ENCODE data around the gene ZSCAN2. TPM values are rescaled to one million over a fixed set of nuclear protein-coding genes. Genes with fewer than 3 reads are reported as not detected.

Gene ZSCAN2
- total RNA-seq, 4 donors from 2014 or later = 1.1 to 55.9 (median 8.1) TPM

DNA sequence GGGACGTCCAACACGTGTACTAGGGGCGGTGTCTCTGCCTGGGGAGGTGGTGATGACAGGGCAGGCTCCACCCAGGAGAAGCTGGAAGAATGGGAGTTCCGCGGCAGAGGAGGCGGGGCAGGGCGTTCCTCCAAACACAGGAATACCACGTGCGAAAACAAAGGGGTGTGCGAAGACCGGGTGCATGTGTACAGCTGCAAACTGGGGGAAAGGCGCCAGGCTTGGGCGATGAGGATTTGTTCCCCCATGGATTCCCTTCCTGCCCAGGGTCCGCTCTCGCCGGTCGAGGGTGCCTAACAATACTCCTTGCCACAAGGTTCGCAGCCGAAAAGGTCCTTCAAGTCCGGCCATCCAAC, 500 bp upstream of the ZSCAN2 start:
- no peaks in the 10 kb centered on the region for H3K27me3 ChIP-seq
- H3K27ac ChIP-seq = peak overlapping the region; percentile 78 to 85 (median 78)
- WGBS, 2 donors (ENCODE audit: low coverage in 1 of 2) = 0 to 1% methylated on average over 3 to 20 of the region's 20 CpGs
- intact Hi-C loops (cut with DNase I; ENCODE audit: low total_unique reads) = no loop called here
- no peak for TF ChIP-seq POLR2A (IDR thresholded peaks at IDR 0.05)
- TF ChIP-seq, protein P1, sequence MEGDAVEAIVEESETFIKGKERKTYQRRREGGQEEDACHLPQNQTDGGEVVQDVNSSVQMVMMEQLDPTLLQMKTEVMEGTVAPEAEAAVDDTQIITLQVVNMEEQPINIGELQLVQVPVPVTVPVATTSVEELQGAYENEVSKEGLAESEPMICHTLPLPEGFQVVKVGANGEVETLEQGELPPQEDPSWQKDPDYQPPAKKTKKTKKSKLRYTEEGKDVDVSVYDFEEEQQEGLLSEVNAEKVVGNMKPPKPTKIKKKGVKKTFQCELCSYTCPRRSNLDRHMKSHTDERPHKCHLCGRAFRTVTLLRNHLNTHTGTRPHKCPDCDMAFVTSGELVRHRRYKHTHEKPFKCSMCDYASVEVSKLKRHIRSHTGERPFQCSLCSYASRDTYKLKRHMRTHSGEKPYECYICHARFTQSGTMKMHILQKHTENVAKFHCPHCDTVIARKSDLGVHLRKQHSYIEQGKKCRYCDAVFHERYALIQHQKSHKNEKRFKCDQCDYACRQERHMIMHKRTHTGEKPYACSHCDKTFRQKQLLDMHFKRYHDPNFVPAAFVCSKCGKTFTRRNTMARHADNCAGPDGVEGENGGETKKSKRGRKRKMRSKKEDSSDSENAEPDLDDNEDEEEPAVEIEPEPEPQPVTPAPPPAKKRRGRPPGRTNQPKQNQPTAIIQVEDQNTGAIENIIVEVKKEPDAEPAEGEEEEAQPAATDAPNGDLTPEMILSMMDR (IDR thresholded peaks at IDR 0.05) = no peak
- TF ChIP-seq POLR2AphosphoS5 (IDR thresholded peaks at IDR 0.05) = no peak
- TF ChIP-seq EP300 (IDR thresholded peaks at IDR 0.05; ENCODE audit: low read depth) = no peak
- H3K36me3 ChIP-seq = peaks cover 0 to 4% (median 0%) of the 10 kb centered on the region in 4 donors
- no peaks in the 10 kb centered on the region for H3K9me3 ChIP-seq
- peak overlapping the region; percentile 43 to 89 (median 75) for H3K4me3 ChIP-seq
- DNase-seq = peak; percentile 91
- in situ Hi-C loops (cut with MboI; ENCODE audit: low pct_ligation_motif_present in 1 of 4, low pct_unique_long_range_greater_than_20kb in 1 of 4, low sequenced_read_pairs in 3 of 4) = no loop called here
- peaks cover 0 to 26% (median 9%) of the 10 kb centered on the region in 4 donors for H3K4me1 ChIP-seq

DNA sequence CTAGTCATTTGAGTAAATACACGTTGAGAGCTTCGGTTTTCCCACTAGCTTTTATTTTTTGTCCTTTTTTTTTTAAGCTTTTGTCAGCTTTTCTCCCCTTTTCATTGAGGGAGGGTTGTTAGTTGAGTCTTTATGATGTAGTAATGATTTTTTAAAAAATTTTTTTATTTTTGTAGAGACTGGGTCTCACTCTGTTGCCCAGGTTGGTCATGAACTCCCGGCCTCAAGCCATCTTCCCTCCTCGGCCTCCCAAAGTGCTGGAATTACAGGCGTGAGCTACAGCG, 688 bp downstream of the ZSCAN2 start:
- H3K27ac ChIP-seq = peak overlapping the region in 3 of 4 donors; percentile 78 to 85 (median 78)
- 10 to 12% methylated on average over 6 of the region's 6 CpGs for WGBS, 2 donors (ENCODE audit: low coverage in 1 of 2)
- no peaks in the 10 kb centered on the region for H3K9me3 ChIP-seq
- H3K36me3 ChIP-seq = peaks cover 0 to 4% (median 0%) of the 10 kb centered on the region in 4 donors
- DNase-seq = no peak
- H3K27me3 ChIP-seq = no peaks in the 10 kb centered on the region
- in situ Hi-C loops (cut with MboI; ENCODE audit: low pct_ligation_motif_present in 1 of 4, low pct_unique_long_range_greater_than_20kb in 1 of 4, low sequenced_read_pairs in 3 of 4) = no loop called here
- H3K4me1 ChIP-seq = peaks cover 0 to 38% (median 16%) of the 10 kb centered on the region in 4 donors
- TF ChIP-seq, protein P1 (IDR thresholded peaks at IDR 0.05) = no peak
- no peak for TF ChIP-seq POLR2AphosphoS5 (IDR thresholded peaks at IDR 0.05)
- no peak for TF ChIP-seq EP300 (IDR thresholded peaks at IDR 0.05; ENCODE audit: low read depth)
- TF ChIP-seq POLR2A (IDR thresholded peaks at IDR 0.05) = no peak
- intact Hi-C loops (cut with DNase I; ENCODE audit: low total_unique reads) = no loop called here
- peak overlapping the region; percentile 75 to 89 (median 79) for H3K4me3 ChIP-seq

DNA sequence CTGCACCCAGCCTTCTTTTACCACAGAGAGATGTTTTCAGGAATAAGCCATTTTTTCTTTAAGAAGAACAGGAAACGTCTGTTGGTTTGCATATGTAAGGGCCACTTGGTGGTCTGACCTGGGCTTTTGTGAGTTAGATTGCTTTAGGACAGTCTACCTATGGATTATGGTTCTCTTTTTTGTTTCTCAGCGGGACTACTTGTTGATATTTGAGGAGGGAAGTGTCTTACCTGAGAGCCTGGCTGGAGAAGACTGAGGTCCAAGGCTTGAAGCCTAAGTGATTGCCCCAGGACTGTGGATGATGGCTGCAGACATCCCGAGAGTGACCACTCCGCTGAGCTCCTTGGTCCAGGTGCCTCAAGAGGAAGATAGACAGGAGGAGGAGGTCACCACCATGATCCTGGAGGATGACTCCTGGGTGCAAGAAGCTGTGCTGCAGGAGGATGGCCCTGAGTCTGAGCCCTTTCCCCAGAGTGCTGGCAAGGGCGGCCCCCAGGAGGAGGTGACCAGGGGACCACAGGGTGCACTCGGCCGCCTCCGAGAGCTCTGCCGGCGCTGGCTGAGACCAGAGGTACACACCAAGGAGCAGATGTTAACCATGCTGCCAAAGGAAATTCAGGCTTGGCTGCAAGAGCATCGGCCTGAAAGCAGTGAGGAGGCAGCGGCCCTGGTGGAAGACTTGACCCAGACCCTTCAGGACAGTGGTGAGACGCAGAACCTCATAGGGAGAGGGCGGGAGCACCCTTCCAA, 3.0 kb downstream of the ZSCAN2 start:
- no peak overlapping the region for H3K27ac ChIP-seq
- peaks cover 0 to 47% (median 22%) of the 10 kb centered on the region in 4 donors for H3K4me1 ChIP-seq
- DNase-seq = no peak
- H3K4me3 ChIP-seq = no peak overlapping the region
- TF ChIP-seq, protein P1 (IDR thresholded peaks at IDR 0.05) = no peak
- TF ChIP-seq POLR2AphosphoS5 (IDR thresholded peaks at IDR 0.05) (no peak), EP300 (IDR thresholded peaks at IDR 0.05; ENCODE audit: low read depth) (no peak), POLR2A (IDR thresholded peaks at IDR 0.05) (no peak)
- WGBS, 2 donors (ENCODE audit: low coverage in 1 of 2) = 79 to 88% methylated on average over 6 to 14 of the region's 14 CpGs
- H3K36me3 ChIP-seq = peaks cover 0 to 4% (median 0%) of the 10 kb centered on the region in 4 donors
- intact Hi-C loops (cut with DNase I; ENCODE audit: low total_unique reads) (no loop called here), in situ Hi-C loops (cut with MboI; ENCODE audit: low pct_ligation_motif_present in 1 of 4, low pct_unique_long_range_greater_than_20kb in 1 of 4, low sequenced_read_pairs in 3 of 4) (no loop called here)
- H3K27me3 ChIP-seq = no peaks in the 10 kb centered on the region
- no peaks in the 10 kb centered on the region for H3K9me3 ChIP-seq

DNA sequence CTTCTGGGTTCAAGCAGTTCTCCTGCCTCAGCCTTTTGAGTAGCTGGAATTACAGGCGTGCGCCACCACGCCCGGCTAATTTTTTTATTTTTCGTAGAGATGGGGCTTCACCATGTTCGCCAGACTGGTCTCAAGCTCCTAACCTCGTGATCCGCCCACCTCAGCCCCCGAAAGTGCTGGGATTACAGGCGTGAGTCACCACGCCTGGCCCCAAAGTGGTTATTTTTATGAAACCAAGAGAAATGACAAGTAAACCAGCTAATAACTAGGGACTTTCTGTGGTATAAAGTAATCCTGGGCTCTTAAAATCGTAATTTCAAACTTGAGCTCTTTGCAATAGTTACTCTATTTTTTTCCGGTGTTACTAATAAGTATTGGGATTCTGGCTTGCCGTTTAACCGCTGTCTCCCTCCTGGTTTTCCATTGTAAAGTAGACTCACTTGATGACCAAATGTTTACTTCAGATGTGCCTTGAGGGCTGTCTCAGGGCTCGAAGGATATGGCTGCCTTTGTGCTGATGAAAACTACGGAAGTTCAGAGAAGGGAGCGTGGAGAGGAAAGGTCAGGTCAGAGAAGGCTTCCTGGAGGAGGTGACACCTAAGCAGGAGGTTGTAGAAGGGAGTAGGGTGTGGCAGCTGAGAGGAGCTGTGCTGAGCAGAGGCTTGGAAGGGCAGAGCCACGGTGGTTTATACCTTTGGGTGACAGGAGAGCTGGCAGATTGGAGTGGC, 4.2 kb downstream of the ZSCAN2 start:
- peaks cover 0 to 40% (median 21%) of the 10 kb centered on the region in 4 donors for H3K4me1 ChIP-seq
- no peak overlapping the region for H3K27ac ChIP-seq
- intact Hi-C loops (cut with DNase I; ENCODE audit: low total_unique reads) (no loop called here), in situ Hi-C loops (cut with MboI; ENCODE audit: low pct_ligation_motif_present in 1 of 4, low pct_unique_long_range_greater_than_20kb in 1 of 4, low sequenced_read_pairs in 3 of 4) (no loop called here)
- peaks cover 0 to 4% (median 0%) of the 10 kb centered on the region in 4 donors for H3K36me3 ChIP-seq
- WGBS, 2 donors (ENCODE audit: low coverage in 1 of 2) = 46 to 68% methylated on average over 4 to 19 of the region's 19 CpGs
- TF ChIP-seq POLR2AphosphoS5 (IDR thresholded peaks at IDR 0.05) (no peak), POLR2A (IDR thresholded peaks at IDR 0.05) (no peak), EP300 (IDR thresholded peaks at IDR 0.05; ENCODE audit: low read depth) (no peak)
- TF ChIP-seq, protein P1 (IDR thresholded peaks at IDR 0.05) = no peak
- H3K27me3 ChIP-seq = no peaks in the 10 kb centered on the region
- no peaks in the 10 kb centered on the region for H3K9me3 ChIP-seq
- no peak overlapping the region for H3K4me3 ChIP-seq
- DNase-seq = no peak
